GM19193 (cell line): ENCODE data around the gene EDIL3.

Source experiments
- POLR2A ChIP-seq: IDR thresholded peaks from 4 replicates; pipeline ENCODE4 v1.6.1; 2011; ENCODE audit not compliant: insufficient read depth, insufficient read length; ENCODE audit errors: extremely low read depth

EDIL3 gene

GRCh38 chr5:84032324-84032723 lies 352.4 kb downstream of the EDIL3 start:
- no peak for TF ChIP-seq POLR2A

- no peak for TF ChIP-seq POLR2A
Measured at GRCh38 chr5:84028093-84028492, 356.6 kb downstream of the EDIL3 start.

- TF ChIP-seq POLR2A: no peak
Measured at GRCh38 chr5:84017523-84018172, 367.0 kb downstream of the EDIL3 start.

GRCh38 chr5:84016085-84016484 lies 368.6 kb downstream of the EDIL3 start:
- no peak for TF ChIP-seq POLR2A

GRCh38 chr5:84014966-84015365 lies 369.7 kb downstream of the EDIL3 start:
- no peak for TF ChIP-seq POLR2A

- TF ChIP-seq POLR2A: no peak
Measured at GRCh38 chr5:83993803-83994202, 390.9 kb downstream of the EDIL3 start.

- no peak for TF ChIP-seq POLR2A
Measured at GRCh38 chr5:83991566-83992224, 393.0 kb downstream of the EDIL3 start.

GRCh38 chr5:83988293-83988685 lies 396.4 kb downstream of the EDIL3 start:
- TF ChIP-seq POLR2A: no peak

- no peak for TF ChIP-seq POLR2A
Measured at GRCh38 chr5:83987513-83988292, 397.0 kb downstream of the EDIL3 start.

GRCh38 chr5:83983852-83984251 lies 400.8 kb downstream of the EDIL3 start:
- no peak for TF ChIP-seq POLR2A

GRCh38 chr5:83973925-83974815 lies 410.5 kb downstream of the EDIL3 start:
- TF ChIP-seq POLR2A: no peak

- TF ChIP-seq POLR2A: no peak
Measured at GRCh38 chr5:83972909-83973308, 411.8 kb downstream of the EDIL3 start.

GRCh38 chr5:83972236-83972635 lies 412.4 kb downstream of the EDIL3 start:
- TF ChIP-seq POLR2A: no peak

- TF ChIP-seq POLR2A: no peak
Measured at GRCh38 chr5:83967417-83967816, 417.3 kb downstream of the EDIL3 start.

GRCh38 chr5:83965441-83965840 lies 419.2 kb downstream of the EDIL3 start:
- no peak for TF ChIP-seq POLR2A
